GM12878 (cell line): ENCODE results near the gene RAB4B. TPM values are rescaled to one million over a fixed set of nuclear protein-coding genes. Genes with fewer than 3 reads are reported as not detected.
A peak's percentile ranks its signal among the peaks of the same experiment; 100 is the strongest.

Experiments used
- ASH2L ChIP-seq: fragments of 300-600, 200-600 bp; sonication (generic); IDR thresholded peaks from 2 replicates; pipeline ENCODE4 v1.6.1; 2017; ENCODE audit warnings: low read depth, mild to moderate bottlenecking, borderline replicate concordance
- ATF3 ChIP-seq: IDR thresholded peaks from 2 replicates; pipeline ENCODE4 v1.6.1; 2011; ENCODE audit warnings: low read depth, mild to moderate bottlenecking, low read length, moderate library complexity, borderline replicate concordance; ENCODE audit errors: extremely low read depth
- BRCA1 ChIP-seq: IDR thresholded peaks from 2 replicates; pipeline ENCODE4 v1.6.1; 2011; ENCODE audit warnings: low read depth, low read length, improper control_type of control experiment
- CBFB ChIP-seq: IDR thresholded peaks from 2 replicates; pipeline ENCODE4 v1.6.1; 2016; ENCODE audit warnings: antibody characterized with exemption, low read depth
- CEBPB ChIP-seq, 2 experiments: fragments of 150-350 bp in 1 of 2; IDR thresholded peaks; 2 replicates each; pipeline ENCODE4 v1.6.1; 2012 to 2014; ENCODE audit warnings: low read depth in 2 of 2, low read length in 2 of 2, borderline replicate concordance in 1 of 2, inconsistent platforms in 1 of 2
- CREM ChIP-seq: IDR thresholded peaks from 2 replicates; pipeline ENCODE4 v1.6.1; 2014; ENCODE audit warnings: antibody characterized with exemption, low read depth
- CUX1 ChIP-seq: IDR thresholded peaks from 2 replicates; pipeline ENCODE4 v1.6.1; 2012; ENCODE audit warnings: improper control_type of control experiment, low read depth, low read length; ENCODE audit not compliant: insufficient replicate concordance
- EED ChIP-seq: sonication (generic); IDR thresholded peaks from 2 replicates; pipeline ENCODE4 v1.6.1; 2016; ENCODE audit warnings: antibody characterized with exemption, low read depth
- EGR1 ChIP-seq, 2 experiments: IDR thresholded peaks; 1 replicate in 1 of 2; 2 replicates in 1 of 2; pipeline ENCODE4 v1.6.1; 2011 to 2012; ENCODE audit warnings: low read depth in 2 of 2, low read length in 2 of 2, borderline replicate concordance in 1 of 2, mild to moderate bottlenecking in 1 of 2, moderate library complexity in 1 of 2
- ETV6 ChIP-seq, 2 experiments: fragments of 450-650 bp in 1 of 2; IDR thresholded peaks in 1 of 2; conservative IDR thresholded peaks in 1 of 2; 2 replicates each; pipeline ENCODE4 v1.6.1; 2014; ENCODE audit warnings: antibody characterized with exemption in 1 of 2, borderline replicate concordance in 1 of 2, low read depth in 1 of 2, mild to moderate bottlenecking in 1 of 2, moderate library complexity in 1 of 2
- HSF1 ChIP-seq: fragments of 150-350 bp; IDR thresholded peaks from 2 replicates; pipeline ENCODE4 v1.6.1; 2014; ENCODE audit warnings: mild to moderate bottlenecking, low read depth, low read length
- IKZF1 ChIP-seq: fragments of 450-650 bp; conservative IDR thresholded peaks from 2 replicates; pipeline ENCODE4 v1.6.1; 2017; ENCODE audit warnings: antibody characterized with exemption, mild to moderate bottlenecking
- MAX ChIP-seq: IDR thresholded peaks from 2 replicates; pipeline ENCODE4 v1.6.1; 2012; ENCODE audit warnings: low read depth, low read length, improper control_type of control experiment
- NFIC ChIP-seq: IDR thresholded peaks from 2 replicates; pipeline ENCODE4 v1.6.1; 2012; ENCODE audit warnings: low read depth, mild to moderate bottlenecking, inconsistent platforms, low read length, moderate library complexity
- POU2F2 ChIP-seq: IDR thresholded peaks from 3 replicates; pipeline ENCODE4 v1.6.1; 2011; ENCODE audit warnings: low read depth, mild to moderate bottlenecking, low read length, borderline replicate concordance
- RB1 ChIP-seq: fragments of 450-650 bp; formaldehyde crosslinking; IDR thresholded peaks from 2 replicates; pipeline ENCODE4 v1.6.1; 2017; ENCODE audit warnings: mild to moderate bottlenecking, borderline replicate concordance
- RCOR1 ChIP-seq: conservative IDR thresholded peaks from 2 replicates; pipeline ENCODE4 v1.6.1; 2012; ENCODE audit warnings: low read depth, low read length, improper control_type of control experiment
- ZNF622 ChIP-seq: fragments of 450-650 bp; IDR thresholded peaks from 2 replicates; pipeline ENCODE4 v1.6.1; 2017; ENCODE audit warnings: mild to moderate bottlenecking, inconsistent platforms
- polyA plus RNA-seq, 11 experiments: library from polyadenylated mRNA; depleted of rRNA in 4 of 11; unstranded in 6 of 11; stranded (reverse) in 5 of 11; fragments of >200 nt; fragmentation: Nextera tagmentation in 4 of 11; fragmentation: Illumina TruSeq in 1 of 11; extraction: Ambion mirVana in 4 of 11; extraction: Trizol in 1 of 11; gene quantifications; 1 replicate in 1 of 11; 2 replicates in 10 of 11; pipeline versions ENCODE4 v1.2.1 to v1.2.3, GENCODE V29; 2011 to 2016; ENCODE audit warnings: inconsistent platforms in 2 of 11, missing spikeins in 2 of 11, low read depth in 1 of 11
- total RNA-seq, 4 experiments: library from RNA; depleted of rRNA in 3 of 4; stranded (reverse); fragments of >200 nt in 3 of 4; fragmentation: Illumina TruSeq in 1 of 4; extraction: Trizol in 1 of 4; gene quantifications; 2 replicates each; pipeline versions ENCODE4 v1.2.1 to v1.2.3, GENCODE V29; 2013 to 2021

The RAB4B gene
- total and polyA plus RNA-seq, 10 of the 15 experiments (the other 5 are each of a cell fraction or from before 2014, with no cell fraction given), result 0.60 to 51.5 (median 27.7) TPM

GRCh38 chr19:40776932-40777644 lies 959 bp upstream of the RAB4B start (continued):
- TF ChIP-seq CUX1 (no peak), RB1 (peak; percentile 63; the same call in 1 of the 2 replicates), ETV6 (conservative IDR thresholded peaks at IDR 0.05 in 1 of 2, IDR thresholded peaks at IDR 0.05 in 1 of 2; ENCODE audit: borderline replicate concordance in 1 of 2, low read depth in 1 of 2) (peak in 1 of 2 experiments; percentile 83; a peak in 2 of 4 replicates), RCOR1 (peak; percentile 98), ATF3 (no peak), BRCA1 (no peak), POU2F2 (peak; percentile 98), ZNF622 (no peak; the same call in 1 of the 2 replicates), ASH2L (0 out of 2 replicates have a peak, but pooled peaks have one; percentile 24), CREM (peak; percentile 97), IKZF1 (peak; percentile 99), HSF1 (no peak), MAX (no peak), EGR1 (IDR thresholded peaks at IDR 0.05; ENCODE audit: borderline replicate concordance in 1 of 2, low read depth in 2 of 2, low read length in 2 of 2) (no peak), CBFB (peak; percentile 99), NFIC (peak; percentile 90), CEBPB (IDR thresholded peaks at IDR 0.05; ENCODE audit: borderline replicate concordance in 1 of 2, low read depth in 2 of 2, low read length in 2 of 2) (peak in 1 of 2 experiments; percentile 80; a peak in 1 of 4 replicates), EED (peak; percentile 100)
